Amygdala (tissue), 56 donors: ENCODE data around the gene SMDT1.
"Not testable (repeated sequence)": the region's sequence is repeated elsewhere in the genome, so short reads cannot be mapped to it uniquely, and the experiment has no call there.

Experiments used
- DNase-seq, 56 donors: peaks; one replicate each; lab custom pipeline; 2025; lab: John Stamatoyannopoulos, UW

SMDT1 gene

DNA sequence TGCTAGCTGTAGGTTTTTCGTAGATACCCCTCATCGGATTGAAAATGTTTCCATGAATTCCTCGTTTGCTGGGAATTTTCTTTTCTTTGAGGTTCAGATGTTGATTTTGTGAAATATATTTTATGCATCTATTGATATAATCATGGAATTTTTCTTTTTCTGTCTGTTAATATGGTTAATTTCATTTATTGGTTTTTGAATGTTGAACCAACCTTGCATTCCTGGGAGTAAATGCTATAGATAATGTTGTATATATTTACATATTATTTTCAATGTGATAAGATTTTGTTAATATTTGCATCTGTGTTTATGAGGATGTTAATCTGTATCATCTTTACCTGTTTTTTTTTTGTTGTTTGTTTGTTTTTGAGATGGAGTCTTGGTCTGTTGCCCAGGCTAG is 21.7 kb downstream of the SMDT1 start:
- DNase-seq: no peak

DNA sequence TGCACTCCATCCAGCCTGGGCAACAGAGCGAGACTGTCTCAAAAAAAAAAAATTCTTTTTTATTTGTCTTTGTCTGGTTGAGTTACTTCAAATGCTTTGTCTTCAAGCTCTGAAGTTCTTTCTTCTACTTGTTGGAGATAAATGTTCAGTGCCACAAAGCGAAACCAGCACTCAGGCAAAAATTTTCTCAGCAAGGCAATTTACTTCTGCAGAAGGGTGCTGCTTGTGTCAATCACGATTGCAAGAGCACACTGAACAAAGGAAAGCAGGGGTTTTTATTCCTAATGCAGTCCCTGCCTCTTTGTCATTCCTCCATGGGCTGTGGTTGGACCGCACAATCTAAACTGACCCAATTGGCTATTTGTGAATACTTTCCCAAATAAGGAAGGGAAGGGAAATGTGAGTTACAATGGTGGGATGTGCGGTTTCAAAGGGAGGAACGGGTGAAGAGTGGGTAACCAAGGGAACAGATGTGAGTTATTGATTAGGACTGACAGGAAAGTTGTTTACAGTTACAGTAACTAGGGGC is 24.9 kb downstream of the SMDT1 start:
- not testable (repeated sequence) for DNase-seq

DNA sequence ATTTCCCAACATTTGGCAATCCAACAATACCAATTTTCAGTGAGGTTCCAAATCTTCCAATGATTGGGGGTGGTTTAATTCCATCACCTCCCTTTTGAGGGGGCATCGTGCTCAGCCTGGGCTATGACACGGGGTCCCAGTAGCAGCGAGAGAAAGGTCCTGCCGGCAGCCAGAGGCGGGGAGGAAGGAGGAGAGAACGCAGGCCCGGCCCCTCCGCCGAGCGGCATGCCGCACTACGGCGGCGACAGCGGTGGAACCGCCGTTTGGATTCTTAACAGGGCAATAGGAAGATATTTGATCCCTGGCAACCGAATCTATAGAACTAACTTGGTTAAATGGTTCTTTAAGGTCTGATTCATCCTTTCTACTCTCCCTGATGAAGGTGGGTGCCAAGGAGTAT is 29.3 kb downstream of the SMDT1 start:
- no peak for DNase-seq

DNA sequence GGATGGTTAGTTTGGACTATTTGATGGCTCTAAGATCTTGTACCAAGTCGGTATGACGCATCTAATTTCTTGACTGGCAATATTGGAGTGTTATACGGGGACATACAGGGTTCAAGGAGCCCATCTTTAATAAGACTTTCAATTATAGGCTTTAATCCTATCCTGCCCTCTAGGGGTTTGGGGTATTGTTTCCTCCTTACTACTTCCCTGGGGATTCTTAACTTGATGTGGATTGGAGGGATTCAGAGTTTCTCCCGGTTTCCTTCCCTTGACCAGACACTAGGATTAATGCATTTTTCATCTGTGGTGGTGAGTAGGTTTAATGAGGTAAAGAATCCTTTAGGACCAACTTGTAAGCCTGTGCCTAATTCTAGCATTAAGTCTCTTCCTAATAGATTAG is 32.3 kb downstream of the SMDT1 start:
- DNase-seq: no peak

DNA sequence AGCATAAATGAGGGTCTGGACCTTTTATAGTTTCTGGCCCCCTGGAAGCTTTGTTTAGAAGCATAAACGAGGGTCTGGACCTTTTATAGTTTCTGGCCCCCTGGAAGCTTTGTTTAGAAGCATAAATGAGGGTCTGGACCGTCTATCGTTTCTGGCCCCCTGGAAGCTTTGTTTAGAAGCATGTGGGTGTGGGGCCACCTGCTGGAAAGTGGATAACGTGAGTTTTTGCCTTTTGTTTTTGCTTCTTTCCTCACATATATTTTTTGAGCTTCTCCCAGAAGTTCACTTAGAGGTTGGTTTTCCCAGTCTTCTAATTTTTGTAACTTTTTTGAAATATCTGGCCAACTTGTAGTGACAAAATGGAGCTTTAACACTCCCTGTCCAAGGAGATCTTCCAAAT is 33.3 kb downstream of the SMDT1 start:
- DNase-seq: not testable (repeated sequence)

- DNase-seq: peak in 2 of 56 donors; percentile 6 to 47
These were observed 35.2 kb downstream of the SMDT1 start for GRCh38 chr22:42114721-42115120.

GRCh38 chr22:42115420-42115830 is 35.9 kb downstream of the SMDT1 start:
- not testable (repeated sequence) for DNase-seq

DNA sequence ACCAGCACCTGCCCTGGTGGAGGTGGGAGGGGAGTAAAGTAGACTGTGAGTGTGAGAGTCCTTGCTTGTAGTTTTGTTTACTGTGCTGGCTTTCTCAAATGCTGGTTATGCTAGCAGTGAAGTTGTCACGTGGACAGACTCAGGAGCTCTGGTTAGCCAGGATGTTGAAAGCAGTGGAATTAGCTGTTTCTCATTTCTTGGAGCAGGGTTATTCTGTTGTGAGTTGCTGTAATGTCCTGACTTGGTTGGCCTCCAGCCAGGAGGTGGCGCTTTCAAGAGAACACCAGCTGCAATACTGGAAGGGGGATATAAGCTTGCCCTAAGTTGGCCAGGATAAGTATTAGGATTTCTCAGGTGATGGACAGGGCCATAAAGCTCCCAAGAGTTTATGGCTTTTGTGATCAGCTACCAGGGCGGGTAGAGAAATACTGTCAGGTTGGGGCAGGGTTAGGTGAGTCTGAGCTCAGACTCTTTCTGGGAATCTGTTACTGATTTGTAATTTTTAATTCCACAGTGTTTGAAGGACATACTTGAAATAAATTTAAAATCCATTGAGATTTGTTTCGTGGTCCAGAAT is 37.4 kb downstream of the SMDT1 start:
- peak in 1 of 56 donors; percentile 10 for DNase-seq

- DNase-seq: not testable (repeated sequence)
These were observed 40.9 kb downstream of the SMDT1 start for GRCh38 chr22:42120231-42121021.

GRCh38 chr22:42123529-42123928 is 44.0 kb downstream of the SMDT1 start:
- not testable (repeated sequence) for DNase-seq

DNA sequence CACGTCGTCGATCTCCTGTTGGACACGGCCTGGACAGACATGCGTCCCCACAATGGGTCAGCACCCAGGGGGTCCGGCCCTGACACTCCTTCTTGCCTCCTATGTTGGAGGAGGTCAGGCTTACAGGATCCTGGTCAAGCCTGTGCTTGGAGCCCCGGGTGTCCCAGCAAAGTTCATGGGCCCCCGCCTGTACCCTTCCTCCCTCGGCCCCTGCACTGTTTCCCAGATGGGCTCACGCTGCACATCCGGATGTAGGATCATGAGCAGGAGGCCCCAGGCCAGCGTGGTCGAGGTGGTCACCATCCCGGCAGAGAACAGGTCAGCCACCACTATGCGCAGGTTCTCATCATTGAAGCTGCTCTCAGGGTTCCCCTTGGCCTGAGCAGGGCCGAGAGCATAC is 48.1 kb downstream of the SMDT1 start:
- no peak for DNase-seq

DNA sequence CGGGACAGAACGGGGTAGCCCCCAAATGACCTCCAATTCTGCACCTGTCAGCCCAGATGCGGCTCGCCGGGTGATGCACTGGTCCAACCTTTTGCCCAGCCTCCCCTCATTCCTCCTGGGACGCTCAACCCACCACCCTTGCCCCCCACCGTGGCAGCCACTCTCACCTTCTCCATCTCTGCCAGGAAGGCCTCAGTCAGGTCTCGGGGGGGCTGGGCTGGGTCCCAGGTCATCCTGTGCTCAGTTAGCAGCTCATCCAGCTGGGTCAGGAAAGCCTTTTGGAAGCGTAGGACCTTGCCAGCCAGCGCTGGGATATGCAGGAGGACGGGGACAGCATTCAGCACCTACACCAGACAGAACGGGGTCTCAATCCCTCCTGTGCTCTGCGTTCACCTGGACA is 48.5 kb downstream of the SMDT1 start:
- not testable (repeated sequence) for DNase-seq

DNA sequence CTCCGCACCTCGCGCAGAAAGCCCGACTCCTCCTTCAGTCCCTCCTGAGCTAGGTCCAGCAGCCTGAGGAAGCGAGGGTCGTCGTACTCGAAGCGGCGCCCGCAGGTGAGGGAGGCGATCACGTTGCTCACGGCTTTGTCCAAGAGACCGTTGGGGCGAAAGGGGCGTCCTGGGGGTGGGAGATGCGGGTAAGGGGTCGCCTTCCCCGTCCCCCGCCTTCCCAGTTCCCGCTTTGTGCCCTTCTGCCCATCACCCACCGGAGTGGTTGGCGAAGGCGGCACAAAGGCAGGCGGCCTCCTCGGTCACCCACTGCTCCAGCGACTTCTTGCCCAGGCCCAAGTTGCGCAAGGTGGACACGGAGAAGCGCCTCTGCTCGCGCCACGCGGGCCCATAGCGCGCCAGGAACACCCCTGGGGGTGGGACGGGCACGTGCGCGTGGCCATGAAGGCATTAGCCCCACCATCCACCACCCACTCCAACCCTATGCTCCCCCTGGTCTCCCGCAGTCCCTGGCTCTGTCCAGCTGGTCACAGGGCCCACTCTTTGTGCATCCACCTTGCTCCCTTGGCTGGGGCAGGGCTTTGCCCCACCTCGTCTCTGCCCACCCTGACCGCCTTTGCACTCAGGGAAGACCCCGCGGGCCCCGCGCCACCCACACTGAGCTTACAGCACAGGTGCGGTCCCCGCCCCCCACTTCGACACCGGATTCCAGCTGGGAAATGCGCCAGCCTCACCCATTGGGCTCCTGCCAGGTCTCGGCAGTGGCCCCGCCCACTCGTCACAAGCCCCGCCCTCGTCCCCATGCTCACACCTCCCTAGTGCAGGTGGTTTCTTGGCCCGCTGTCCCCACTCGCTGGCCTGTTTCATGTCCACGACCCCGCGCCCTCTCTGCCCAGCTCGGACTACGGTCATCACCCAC is 49.5 kb downstream of the SMDT1 start:
- DNase-seq: peak in 3 of 56 donors; percentile 17 to 57 (median 43)

DNA sequence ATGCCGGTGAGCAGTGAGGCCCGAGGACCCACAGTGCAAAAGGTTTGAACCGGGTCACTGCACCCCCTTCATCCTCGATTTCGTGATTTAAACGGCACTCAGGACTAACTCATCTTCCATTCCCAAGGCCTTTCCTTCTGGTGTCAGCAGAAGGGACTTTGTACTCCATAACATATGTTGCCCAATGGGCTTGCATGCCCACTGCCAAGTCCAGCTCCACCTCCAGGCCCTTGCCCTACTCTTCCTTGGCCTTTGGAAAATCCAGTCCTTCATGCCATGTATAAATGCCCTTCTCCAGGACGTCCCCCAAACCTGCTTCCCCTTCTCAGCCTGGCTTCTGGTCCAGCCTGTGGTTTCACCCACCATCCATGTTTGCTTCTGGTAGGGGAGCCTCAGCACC is 50.7 kb downstream of the SMDT1 start:
- DNase-seq: not testable (repeated sequence)

DNA sequence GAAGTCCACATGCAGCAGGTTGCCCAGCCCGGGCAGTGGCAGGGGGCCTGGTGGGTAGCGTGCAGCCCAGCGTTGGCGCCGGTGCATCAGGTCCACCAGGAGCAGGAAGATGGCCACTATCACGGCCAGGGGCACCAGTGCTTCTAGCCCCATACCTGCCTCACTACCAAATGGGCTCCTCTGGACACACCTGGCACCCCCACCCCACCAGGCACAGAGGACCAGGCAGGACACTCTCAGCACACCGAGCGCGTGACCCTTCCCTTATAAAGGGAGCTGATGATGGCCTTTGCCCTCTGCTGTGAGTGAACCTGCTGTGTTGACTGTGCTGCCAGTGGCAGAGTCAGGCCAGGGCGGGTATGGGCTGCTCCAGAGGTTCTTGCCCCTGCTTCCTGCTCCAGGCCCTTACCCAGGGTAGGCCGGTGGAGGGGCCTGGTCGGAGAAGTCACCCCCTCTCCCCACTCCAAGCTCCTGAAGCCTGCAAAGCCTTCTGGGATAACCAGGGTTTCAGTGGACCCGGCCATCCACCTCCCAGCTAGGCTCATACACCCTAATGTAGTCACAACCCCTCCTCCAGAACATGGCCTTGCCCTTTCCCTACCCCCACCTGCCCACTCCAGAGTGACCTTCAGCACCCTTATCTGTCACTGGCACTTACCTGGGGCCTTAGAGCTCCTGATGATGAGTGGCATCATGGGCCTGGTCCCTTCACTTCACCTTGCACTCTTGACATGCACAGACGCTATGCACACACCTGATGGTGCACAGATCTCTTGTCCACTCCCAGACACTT is 51.3 kb downstream of the SMDT1 start, which contains the start of gene CYP2D6:
Gene CYP2D6, minus strand, starts transcription at position 172 of the 793 bp plus-strand sequence. Its CDS starts 19 bp downstream, at position 153.
- not testable (repeated sequence) for DNase-seq

- no peak for DNase-seq
These were observed 52.1 kb downstream of the SMDT1 start for GRCh38 chr22:42131562-42131961.

GRCh38 chr22:42132457-42132856 is 53.0 kb downstream of the SMDT1 start:
- DNase-seq: no peak
